SIG-M5 treated with dmso at 0.1 percent for 504 hours (cell line): Measurements from ENCODE around the gene KRT13.
A peak's percentile ranks its signal among the peaks of the same experiment; 100 is the strongest.

Experiments
- DNase-seq: peaks from one replicate; lab custom pipeline; 2025; ENCODE audit not compliant: unreplicated experiment; lab: John Stamatoyannopoulos, UW

The KRT13 gene

DNA sequence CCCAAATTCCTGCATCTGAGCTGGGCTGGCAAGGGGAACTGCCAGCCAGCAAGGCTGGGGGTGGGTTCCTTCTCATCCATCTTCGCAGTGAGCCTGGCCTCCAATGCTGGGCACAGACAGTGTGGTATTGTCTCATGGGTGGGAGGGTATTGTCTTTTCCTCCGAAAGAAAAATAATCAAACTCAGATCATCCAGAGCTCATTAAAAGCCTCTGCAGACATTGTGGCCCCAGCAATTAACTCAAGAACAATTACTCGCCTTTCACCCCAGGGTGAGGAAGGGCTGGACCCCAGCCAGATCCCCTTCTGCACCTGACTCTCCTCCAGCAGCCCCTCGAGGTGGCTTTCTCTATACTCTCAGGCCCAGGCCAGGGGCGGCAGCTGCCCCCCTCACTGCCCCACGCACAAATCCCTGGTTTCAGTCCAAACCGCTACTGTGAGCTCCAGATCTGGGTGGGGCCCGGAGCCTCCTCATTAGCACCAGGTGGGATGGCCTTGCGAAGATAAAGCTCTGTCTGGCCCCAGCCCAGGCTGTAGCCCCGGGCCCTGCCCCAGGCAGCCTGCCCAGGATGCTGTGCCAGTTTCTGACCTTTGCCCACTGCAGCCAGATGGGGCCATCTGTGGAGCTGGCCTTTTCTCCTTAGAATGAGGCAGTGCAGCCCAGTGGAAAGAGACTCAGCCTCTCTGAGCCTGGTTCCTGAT lies 15.6 kb upstream of the KRT13 start:
- DNase-seq, result no peak

GRCh38 chr17:41519501-41520224 lies 14.3 kb upstream of the KRT13 start:
- no peak for DNase-seq

GRCh38 chr17:41518789-41519449 lies 13.5 kb upstream of the KRT13 start, which contains the start of gene KRT15:
Gene KRT15 (minus strand): TSS chr17:41518890. CDS start chr17:41518827, 63 bp downstream.
- DNase-seq, result no peak

DNA sequence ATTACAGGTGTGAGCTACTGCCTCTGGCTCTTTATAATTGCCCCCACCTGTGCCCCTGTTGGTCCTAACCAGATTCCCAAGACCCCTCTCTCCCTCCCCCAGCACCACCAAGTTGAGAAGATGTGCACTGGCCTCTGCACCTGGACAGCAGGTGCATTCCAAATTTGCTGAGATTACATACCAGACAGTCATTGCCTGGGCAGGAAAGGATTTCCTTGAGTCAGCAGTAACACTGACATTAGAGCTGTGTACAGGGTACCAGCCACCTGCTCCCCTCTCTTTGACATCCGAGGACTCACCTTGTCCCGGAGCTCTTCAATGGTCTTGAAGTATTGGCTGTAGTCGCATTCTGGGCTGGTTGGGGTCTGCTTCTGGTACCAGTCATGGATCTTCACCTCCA lies 12.6 kb upstream of the KRT13 start:
- DNase-seq, result no peak

DNA sequence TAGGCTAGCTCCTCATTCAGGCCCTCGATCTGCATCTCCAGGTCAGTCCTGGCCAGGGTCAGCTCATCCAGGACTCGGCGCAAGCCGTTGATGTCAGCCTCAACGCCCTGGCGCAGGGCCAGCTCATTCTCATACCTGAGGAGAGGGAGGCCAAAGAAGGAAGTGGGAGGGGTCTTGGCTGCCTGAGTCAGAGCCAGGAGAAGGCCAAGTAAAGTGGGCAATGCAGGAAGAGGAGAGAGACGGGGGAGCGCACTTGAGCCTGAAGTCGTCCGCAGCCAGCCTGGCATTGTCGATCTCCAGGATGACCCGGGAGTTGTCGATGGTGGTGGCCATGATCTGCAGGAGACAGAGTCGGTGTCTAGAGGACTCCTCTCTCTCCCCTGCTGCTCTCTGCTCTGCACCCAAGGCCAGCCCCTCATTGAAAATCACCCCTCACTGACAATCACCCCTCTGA lies 11.4 kb upstream of the KRT13 start:
- DNase-seq, result no peak

- DNase-seq, result no peak
These were observed 10.9 kb upstream of the KRT13 start for GRCh38 chr17:41516147-41516829.

GRCh38 chr17:41513168-41513547 lies 7.7 kb upstream of the KRT13 start:
- no peak for DNase-seq

- DNase-seq, result no peak
These were observed 7.2 kb upstream of the KRT13 start for GRCh38 chr17:41512546-41513167.

GRCh38 chr17:41511716-41512115 lies 6.3 kb upstream of the KRT13 start:
- no peak for DNase-seq

DNA sequence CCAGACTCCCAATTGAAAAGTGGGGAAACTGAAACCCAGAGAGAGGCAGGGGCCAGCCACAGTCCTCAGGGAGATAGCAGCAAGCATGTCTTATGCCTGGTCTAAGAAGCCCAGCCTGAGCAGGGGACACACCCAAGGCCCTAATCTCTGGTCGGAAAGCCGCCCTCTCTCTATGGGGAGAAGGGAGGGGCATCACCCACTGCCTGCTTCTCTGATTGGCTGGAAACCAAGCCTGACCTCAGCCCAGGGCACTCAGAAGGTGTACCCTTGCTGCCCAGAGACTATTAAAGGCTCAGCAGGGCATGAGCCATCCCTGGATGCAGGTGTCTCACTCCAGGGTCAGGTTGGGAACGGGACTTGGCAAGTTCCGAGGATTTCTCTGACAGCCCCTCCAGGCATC lies 5.7 kb upstream of the KRT13 start:
- no peak for DNase-seq

GRCh38 chr17:41510251-41511065 lies 5.0 kb upstream of the KRT13 start:
- DNase-seq, result no peak

DNA sequence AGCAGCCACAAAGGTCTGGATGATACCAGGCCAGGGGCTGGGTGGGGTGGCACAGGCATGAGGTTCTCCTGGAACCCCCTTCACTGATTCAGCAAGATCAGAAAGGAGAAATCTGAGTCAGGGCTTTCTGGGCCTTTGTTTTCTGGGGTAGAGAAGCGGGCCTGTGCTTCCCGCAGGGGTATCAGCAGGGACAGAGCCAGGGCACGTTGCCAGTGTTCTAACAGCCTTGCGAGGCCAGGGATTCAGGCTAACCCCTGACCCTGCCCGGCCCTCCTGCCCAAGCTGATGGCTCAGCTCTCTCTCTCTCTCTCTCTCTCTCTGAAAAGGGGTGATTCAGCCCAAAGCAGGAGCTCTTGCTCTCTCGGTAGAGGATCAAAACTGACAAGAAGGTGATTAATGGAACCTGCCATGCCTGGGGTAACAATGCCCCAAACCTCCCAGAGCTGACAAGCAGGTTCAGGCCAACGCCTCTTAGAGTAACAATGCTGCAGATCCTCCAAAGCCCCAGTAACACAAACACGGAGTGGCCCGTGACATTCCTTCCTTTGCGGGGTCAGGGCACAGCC lies 2.0 kb upstream of the KRT13 start:
- no peak for DNase-seq

DNA sequence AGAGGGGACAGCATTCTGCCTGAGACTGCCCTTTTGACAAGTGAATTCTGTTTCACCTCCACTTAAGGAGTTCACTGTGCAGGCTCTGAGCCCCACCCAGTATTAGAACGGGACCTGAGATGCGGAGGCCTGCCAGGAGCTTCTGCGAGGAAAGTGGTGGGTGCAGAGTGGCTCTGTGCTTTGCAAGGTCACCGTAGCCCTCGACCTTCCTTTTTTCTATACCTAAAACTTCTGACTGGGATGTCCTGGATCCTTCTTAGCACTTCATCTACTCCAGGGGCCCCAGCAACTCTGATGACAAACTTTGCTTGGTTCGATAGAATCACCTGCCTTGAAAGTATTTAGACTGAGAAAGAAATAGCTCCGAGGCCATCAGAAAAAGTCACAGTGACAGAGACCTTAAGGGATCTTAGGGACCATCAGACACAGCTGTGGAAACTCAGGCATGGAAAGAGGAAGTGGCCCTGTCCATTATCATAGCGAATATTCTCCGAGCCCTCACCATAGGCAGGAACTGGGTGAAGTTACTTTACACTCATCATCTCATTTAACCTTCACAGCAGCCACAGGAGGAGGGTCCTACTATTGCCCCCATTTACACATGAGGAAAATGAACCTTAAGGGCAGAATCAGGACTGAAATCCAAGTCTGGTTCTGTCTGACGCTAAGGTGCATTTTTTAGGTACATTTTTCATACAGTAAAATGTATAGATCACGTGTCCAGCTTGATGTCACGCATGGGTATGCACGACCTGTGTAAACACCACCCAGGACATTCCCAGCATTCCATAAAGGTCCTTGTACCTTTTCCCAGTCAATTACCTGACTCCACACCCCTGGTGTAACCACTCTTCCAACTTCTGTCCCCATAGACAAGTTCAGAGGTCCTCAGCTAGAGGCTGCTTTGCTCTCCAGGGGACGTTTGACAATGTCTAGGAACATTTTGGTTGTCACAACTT lies 676 bp upstream of the KRT13 start:
- DNase-seq, result peak; percentile 53

GRCh38 chr17:41504246-41504977 lies 1.0 kb downstream of the KRT13 start:
- no peak for DNase-seq

GRCh38 chr17:41503202-41503601 lies 2.2 kb downstream of the KRT13 start:
- DNase-seq, result no peak

DNA sequence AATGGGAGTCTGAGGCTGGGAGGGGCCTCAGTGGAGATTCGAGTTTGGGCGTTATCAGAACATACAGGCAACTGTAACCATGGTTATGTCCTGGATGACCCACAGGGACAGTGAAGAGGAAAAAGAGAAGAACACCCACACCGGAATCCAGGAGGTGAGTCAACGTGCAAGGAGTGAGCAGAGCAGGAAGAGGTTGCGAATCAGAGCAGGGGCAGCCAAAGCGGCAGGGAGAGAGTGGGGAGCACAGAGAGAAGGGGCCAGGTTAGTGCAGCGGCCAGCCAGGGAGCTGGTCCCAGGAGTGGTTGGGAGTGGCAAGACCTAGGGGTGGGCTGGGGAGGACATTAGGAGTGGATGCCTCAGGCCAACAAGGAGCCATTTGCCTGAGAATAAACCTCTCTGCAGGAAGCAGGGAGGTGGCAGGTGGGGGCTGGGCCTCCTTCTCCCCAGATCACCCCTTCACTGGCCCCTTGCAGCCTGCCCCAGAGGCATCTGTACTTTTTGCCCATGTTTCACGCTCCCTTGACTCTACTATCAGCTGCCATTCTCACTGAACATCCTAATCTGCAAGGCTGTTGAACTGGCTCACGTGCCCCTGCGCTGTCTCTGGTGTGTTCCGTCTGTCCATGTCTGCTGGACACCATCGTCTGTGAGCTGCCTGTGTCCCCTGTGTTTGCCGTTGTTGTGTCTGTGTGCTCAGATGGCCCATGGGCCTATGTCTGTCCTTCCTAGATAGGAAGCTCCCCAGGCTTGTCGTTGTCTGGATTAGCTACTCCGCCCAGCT lies 5.1 kb downstream of the KRT13 start:
- DNase-seq, result no peak

GRCh38 chr17:41499714-41500113 lies 5.7 kb downstream of the KRT13 start:
- no peak for DNase-seq
